Nucleus accumbens (tissue), 56 donors: Measurements from ENCODE around the gene DENND1A.

ENCODE experiments used
- DNase-seq, 56 donors: peaks; one replicate each; lab custom pipeline; 2025; lab: John Stamatoyannopoulos, UW

Gene DENND1A

DNA sequence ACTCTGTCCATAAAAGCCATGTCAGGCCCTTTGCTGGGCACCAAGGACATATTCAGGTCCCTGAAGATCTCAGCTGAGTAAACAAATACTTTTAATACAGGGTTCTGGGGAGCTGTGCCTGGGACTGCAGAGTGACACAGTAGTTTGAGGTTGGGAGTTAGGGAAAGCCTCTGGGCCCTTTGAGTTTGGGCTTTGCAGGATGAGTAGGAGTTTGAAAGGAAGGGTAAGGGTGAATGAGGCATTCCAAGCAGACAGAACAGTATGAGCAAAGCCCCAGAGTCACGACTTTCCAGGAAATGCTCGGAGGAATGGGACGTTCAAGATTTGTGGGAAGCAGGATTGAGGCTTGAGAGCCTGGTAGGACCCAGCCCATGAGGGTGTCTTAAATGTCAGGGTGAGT is 560.6 kb downstream of the DENND1A start:
- DNase-seq = no peak

DNA sequence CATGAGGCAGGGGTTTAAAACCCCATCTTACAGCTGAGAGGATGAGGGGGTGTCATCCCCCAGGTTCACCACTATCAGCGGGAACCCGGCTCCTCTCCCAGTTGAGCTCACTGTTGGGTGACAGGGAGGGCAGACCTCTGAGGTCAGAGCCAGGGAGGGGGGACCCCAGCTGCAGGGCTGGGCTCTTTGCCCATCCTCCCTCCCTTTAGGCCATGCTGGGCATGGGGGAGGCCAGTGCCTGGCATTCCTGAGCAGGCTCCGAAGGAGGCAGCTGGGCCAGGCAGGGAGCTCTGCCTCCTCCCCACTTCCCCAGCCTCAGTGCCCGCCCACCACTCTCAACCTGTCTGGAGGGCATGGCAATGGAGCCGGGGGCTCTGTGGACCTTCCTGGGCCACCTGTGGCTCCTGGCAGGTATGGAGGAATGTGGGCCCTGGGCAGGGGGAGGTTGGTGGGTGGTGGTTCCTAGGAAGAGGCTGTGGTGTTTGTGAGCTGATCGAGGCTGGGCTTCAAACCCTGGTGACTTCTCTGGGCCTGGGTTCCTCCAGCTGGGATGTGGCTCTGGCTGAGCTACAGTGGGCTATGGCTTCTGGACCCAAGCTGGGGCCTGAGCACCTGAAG is 561.3 kb downstream of the DENND1A start:
- DNase-seq = peak in 46 of 56 donors; percentile 34 to 89 (median 73)

DNA sequence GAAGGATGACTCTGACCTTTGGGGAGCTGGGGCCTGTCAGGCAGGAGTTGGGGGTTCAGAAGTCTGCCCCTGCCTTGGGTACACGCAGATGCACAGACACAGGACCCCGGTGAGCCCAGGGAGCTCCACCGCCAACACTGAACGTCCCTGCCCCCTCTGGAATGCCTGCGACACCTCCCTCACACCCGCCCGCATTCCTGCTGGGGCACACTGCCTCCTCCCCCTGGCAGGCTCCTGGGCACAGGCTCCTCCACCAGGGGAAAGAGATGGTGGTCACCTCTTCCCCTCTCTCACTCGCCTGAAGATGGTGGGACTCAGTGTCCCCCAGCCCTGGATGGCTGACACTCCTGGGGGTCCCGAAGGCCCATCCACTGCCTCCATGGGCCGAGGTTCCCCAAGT is 561.9 kb downstream of the DENND1A start:
- DNase-seq = no peak

DNA sequence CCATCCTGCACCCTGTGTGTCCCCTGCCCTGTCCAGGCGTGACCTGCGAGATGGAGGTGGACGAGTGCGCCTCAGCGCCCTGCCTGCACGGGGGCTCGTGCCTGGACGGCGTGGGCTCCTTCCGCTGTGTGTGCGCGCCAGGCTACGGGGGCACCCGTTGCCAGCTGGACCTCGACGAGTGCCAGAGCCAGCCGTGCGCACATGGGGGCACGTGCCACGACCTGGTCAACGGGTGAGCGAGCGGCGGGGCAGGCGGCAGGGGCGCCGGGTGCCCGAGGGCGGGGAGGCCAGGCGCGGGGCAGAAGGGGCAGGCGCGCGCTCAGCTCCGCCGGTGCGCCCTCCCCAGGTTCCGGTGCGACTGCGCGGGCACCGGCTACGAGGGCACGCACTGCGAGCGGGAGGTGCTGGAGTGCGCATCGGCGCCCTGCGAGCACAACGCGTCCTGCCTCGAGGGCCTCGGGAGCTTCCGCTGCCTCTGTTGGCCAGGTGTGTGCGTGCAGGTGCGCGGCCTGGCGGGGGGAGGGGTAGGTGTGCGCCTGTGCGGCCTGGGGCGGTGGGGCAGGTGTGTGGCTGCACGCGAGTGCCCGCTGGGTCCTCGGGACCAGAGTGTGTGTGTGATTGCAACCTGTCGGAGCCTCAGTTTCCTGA is 563.9 kb downstream of the DENND1A start:
- DNase-seq = no peak

DNA sequence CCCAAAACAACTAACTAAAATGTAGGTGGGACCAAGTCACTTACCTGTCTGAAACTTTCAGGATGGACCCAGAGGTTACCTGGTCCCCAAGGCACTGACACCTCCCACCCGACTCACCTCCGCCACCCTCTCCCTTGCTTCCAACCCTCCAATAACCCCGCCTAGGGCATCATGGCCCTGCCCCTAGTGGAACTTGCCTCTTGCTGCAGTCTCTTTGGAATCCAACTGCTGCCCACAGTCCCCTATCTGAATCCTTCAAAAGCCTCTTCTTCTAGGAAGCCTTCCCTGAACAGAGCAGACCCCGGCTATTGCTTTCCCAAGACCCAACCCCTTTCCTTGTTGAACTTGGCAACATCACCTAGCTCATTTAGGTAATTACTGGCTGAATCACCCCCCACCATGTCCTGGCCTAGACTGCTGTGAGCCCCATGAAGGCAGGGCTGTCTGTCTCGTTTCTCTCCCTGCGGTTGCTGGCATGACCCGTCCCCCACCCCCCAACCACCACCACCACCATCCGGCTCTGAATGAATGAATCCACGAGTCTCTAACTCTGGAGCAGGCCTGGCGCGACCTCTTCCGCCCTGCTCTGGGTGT is 564.5 kb downstream of the DENND1A start:
- no peak for DNase-seq

DNA sequence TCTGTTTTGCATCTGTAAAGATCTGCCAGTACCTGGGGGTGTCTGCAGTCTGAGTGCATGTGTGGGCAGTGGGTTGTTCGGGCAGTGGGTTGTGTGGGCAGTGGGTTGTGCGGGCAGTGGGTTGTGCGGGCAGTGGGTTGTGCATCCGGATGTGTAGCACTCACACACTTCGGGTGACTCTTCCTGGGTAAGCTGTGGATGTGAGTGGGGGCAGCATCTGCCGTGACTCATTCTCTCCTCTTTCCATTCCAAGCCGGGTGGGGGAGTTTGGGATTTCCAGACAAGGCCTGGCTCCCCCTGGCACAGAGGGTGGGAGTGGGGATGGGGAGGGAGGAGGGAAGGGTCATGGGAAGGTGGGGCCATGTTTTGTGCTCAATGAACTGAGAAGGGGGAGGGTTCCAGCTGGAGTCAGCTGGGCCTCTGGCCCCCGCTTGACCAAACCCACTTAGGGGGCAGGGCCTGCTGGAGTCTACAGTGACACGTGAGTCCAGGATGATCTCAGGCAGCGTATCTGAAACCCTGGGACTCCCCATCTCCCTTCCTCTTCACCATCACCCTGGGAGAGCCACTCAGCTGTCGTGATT is 565.6 kb downstream of the DENND1A start:
- peak in 52 of 56 donors; percentile 25 to 91 (median 78) for DNase-seq

DNA sequence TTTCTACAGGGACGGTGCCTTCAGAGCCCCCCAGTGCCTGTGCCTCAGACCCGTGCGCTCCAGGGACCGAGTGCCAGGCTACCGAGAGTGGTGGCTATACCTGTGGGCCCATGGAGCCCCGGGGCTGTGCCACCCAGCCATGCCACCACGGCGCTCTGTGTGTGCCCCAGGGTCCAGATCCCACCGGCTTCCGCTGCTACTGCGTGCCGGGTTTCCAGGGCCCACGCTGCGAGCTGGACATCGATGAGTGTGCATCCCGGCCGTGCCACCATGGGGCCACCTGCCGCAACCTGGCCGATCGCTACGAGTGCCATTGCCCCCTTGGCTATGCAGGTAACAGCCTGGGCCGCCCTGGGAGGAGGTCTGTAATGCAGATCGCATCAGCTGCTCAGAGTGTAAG is 567.1 kb downstream of the DENND1A start:
- no peak for DNase-seq

DNA sequence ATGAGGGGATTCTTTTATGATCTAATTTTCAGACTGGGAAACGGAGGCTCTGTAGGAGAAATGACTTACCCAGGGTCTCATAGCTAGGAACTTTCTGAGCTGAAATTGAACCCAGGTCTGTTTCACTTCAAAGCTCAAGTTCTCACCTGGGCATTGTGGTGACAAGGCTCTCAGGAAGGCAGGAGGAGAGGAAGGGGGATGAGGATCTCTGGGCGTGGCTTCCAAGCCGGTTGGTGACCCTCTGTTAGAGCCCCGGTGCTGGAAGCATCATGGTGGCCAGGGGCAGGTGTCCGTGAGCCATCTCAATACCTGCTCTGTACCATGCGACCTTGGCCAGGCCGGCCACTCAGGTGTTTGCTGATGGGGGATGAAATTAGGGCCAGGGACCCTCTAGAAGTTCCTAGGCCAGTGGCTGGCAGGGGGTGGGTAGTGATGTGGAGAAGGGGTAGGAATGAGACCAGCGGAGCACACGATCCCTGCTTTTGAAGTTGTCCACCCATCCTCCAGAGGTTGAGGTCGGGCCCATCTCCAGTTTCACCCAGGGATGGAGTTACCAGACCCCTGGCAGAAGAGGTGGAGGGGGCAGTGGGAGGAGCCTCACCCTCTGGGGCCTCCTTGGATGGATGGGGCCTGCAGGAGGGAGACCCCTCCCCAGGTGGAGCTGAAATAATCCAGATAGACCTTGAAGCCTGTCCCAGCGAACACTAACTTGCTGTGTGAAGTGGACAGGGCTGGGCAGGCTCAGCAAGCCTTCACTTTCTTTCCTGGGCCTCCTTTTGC is 568.0 kb downstream of the DENND1A start:
- DNase-seq = no peak

DNA sequence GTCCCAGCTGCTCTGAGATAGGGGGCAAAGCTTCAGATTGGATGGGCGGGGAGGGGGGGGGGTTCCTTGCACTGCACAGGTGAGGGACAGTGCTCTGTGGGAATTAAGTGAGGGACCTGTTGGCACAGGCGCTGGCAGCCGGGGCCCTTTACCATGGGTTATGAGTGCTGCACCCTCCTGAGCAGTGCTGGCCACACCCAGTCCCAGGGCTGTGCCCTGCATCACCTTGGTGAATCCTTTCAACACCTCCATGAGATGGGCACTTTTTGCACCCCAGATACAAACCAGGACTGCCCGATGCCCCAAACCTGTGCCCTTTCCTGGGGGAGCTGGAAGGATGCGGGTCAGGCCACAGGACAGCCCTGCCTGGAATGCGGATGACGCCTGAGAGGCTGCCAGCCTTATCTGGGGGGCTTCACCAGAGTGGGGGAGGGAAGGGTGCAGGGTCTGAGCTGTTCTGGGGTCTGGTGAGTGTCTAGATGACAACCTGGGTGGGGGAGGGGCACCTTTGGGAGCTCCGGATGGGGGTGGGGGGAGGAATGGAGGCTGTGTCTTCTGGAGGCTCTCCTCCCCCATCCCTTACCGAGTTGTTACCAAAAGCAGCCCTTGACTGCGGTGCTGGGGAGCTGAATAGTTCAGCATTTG is 568.7 kb downstream of the DENND1A start:
- no peak for DNase-seq

DNA sequence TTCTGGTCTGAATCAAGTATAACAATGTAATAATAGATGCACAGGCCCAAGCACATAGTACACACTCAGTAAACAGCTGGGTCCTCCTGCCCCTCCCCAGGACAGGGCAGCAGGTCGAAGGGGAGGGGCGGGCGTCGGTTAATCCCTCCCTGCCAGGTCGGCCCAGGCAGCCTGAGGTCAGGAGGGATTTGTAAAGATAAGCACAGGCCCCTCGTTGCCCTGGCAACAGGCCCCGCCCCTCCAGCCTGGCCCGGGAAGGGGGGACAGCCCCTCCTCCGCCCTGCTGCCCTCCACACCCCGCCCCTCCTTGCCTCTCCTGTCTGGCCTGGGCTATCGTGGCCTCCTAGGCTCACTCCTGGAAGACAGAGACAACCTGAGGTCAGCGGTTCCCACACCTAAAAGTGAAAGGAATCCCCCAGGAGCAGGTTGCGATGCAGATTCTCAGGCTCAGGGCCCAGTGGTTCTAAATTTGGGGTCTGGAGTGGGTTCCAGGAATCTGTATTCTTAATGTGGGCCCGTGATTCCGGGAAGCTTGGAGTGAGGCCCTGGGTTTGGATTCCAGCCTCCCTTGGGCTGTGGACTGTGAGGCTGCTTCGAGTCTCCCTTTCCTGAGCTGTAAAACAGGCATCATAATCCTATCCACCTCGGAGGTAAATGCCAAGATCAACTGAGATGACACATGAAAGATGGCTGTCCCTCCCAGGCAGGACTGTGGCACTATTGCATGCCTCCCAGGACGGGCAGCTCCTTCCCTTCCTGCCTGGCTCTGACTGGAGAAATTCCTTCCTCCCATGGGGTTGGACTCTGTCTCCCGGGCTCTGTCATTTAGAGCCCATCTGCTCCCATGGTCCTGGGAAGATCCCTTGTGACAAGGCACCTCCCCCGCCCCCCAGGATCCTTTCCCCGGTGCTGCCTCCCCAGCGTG is 569.5 kb downstream of the DENND1A start:
- DNase-seq = peak in 12 of 56 donors; percentile 12 to 72 (median 32)

DNA sequence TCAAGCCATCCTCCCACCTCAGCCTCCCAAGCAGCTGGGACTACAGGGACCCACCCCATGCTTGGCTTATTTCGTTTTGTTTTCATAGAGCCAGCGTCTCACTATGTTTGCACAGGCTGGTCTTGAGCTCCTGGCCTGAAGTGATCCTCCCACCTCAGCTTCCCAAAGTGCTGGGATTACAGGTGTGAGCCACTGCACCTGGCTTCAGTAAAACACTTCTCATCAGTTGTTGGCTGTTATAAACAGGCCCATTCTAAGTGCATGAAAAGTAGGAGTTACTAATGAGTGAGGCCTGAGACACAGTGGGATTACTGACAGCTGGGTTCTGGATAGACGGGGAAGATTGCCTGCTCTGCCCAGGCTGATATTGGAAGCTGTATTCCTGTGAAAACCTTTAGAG is 570.4 kb downstream of the DENND1A start:
- DNase-seq = no peak

DNA sequence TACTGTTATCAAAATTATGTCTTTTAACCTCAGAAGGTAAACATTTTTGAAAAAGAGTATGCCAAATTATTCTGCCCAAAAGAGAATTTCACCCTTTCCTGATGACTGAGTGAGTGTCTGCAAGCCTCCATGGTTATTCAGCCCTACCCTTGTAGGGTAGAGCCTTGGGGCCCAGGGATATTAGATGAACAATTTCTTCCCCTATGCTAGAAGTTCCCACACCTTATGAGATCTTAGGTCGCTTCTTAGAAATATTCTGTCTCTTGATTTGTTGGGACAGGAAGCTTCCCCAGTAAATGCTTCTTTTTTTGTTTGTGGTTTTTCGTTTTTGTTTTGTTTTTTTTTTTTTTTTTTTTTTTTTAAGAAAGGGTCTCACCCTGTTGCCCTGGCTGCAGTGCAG is 570.8 kb downstream of the DENND1A start:
- no peak for DNase-seq

DNA sequence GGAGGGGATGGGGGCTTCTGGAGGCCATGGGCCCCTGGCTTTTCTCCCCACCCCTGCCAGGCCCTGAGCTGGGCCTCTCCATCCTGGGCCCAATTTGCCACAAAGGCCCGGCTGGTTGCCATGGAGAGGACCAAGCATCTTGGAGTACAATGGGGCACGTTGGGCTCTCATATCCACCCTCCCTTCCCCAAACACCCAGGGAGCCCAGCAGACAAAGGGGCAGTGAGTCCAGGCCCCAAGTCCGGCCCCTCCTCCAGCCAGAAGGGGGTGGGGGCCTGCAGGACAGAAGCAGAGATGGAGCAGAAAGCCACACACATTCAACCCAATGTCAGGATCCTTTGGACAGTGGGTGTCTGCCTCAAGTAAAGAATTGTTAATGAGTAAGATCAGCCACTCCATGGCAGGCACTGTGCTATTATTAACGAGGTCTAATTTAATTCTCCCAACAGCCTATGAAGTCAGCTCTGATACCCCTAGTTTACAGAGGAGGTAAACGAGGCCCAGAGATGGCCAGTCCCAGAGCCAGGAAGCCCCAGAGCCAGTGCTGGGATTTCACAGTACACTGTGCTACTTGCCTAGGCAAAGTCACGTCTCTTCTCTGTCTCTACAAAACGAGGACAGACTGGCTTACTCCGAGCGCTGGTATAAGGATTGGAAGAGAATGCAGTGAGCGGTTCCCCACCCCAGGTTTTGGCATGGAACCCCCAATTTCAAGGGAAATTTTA is 571.6 kb downstream of the DENND1A start:
- peak in 54 of 56 donors; percentile 19 to 92 (median 75) for DNase-seq

DNA sequence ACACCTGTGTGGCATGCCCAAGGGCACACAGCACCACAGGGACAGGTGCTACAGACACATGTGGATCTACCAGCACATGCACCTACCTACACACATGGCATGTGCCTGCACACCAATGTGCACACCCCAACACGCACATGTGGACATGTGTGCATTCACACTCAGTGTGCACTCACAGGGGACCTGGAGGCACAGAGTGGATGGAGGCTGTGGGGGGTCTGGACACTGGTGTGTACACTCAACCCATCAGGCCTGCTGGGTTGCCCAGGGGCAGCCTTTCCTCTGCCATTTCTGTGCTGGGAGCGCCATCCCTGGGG is 572.2 kb downstream of the DENND1A start:
- DNase-seq = peak in 1 of 56 donors; percentile 40

DNA sequence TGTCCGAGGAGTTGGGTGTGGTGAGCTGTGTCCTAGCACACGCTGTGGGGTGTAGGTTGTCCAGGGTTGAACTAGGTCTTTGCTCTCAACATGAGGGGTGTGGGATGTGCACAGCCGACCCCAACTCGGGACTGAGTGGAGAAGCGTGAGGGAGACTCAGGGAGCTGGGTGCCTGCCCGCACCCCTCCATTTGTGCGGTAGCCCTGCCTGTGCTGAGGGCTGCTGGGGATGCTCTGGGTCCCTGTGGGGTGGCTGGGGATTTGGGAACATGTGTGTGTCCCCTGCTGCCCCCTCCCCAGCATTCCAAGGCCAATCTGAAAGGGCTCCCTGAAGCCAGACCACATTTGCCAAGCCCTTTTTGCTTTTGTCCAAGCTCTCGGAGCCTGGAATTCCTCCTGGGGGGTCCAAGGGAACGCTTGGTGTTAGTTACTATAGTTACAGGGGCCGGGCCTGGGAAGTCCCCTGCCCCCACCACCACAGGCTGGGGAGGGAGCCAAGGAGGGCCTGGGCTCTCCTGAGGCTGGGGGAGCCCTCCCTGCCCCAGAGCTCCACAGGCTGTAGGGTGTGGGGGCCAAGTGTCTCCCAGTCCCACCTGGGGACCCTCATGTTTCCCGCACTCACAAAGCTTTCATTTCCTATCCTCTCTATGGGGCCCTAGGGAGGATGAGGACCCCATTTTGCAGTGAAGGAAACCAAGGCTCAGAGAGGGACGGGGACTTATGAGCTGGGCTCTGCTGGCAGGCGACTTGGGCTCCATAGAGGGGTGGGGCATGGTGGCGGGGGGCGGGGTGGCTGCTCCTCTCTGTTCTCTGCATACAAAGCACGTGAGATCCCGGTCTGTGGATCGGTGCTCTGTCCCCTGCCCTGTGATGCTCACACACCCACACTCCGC is 572.8 kb downstream of the DENND1A start:
- DNase-seq = peak in 20 of 56 donors; percentile 20 to 70 (median 36)

DNA sequence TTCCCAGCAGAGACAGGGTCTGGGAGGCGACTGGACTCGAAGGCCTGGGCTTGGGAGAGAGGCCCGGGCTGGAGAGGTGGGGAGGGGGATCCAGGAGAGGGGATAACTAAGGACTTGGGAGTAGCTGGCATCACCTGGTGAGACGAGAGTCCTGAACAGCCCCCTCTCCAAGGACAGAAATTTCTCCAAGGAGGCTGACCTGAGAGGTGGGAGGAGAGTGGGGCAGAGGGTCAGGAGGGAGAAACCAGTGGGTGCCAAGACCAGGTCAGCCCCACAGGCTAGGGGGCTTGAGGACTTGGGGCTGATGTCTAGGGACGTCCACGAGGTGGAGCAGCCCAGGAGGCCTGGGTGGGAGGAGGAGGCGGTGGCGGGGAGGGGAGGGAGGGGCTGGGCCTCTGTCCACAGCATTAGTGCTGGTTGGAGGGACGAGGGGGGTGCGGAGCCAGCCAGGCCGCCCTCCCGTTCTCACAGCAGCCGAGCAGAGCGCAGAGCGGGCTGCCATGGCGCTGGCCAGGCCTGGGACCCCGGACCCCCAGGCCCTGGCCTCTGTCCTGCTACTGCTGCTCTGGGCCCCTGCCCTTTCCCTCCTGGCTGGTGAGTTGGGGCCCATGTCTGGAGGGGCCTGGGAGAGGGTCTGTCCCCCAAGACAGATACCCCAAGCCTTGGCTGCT is 574.0 kb downstream of the DENND1A start, which contains the start of gene CRB2:
Gene CRB2 (plus strand): TSS at position 437 of the 671 bp plus-strand sequence. CDS start 64 bp downstream, at position 501.
- DNase-seq = peak in 39 of 56 donors; percentile 12 to 83 (median 46)
